K562 (cell line): ENCODE data around the gene CNBD2. TPM values are rescaled to one million over a fixed set of nuclear protein-coding genes. Genes with fewer than 3 reads are reported as not detected.

ENCODE experiments used
- ATAC-seq: fragments of 200-7000 bp; cut with Tn5 transposase; 3 replicates; pipeline ENCODE4 v1.9.1; 2020; ENCODE audit warnings: moderate library complexity
- BruUV-seq: library from RNA; stranded (reverse); fragments of 400-500 nt; replicated peaks from 2 replicates; lab custom pipeline; 2021; lab: Mats Ljungman, UMichigan
- CTCF ChIA-PET: fragments of 300-600 bp; formaldehyde crosslinking; extraction: SDS; loops from one replicate; lab custom pipeline; 2021; ENCODE audit warnings: low intra/inter-chr PET ratio; lab: Yijun Ruan, JAX
- POLR2A ChIA-PET: fragments of 300-600, 350-650 bp; sonication (Branson Sonifier 250); formaldehyde crosslinking; extraction: SDS; loops from one replicate; lab custom pipeline; 2021; ENCODE audit warnings: antibody characterized with exemption, inconsistent platforms; lab: Yijun Ruan, JAX
- DNase-seq, 4 experiments: peaks; one replicate each; pipeline versions ENCODE4 v3.0.0 to v3.0.0-alpha.2; 2011 to 2018; ENCODE audit warnings: low spot score in 3 of 4, mixed read lengths in 3 of 4; ENCODE audit errors: extremely low read depth in 1 of 4
- FAIRE-seq: peaks from 2 replicates; lab custom pipeline; 2011; peaks lifted over from hg19 to GRCh38; lab: Jason Lieb, UNC
- H2AFZ ChIP-seq: 2 replicates; pipeline ENCODE4 v1.6.0; 2011; ENCODE audit warnings: low read depth, low read length, control low read depth, inconsistent platforms
- H3K27ac ChIP-seq: fragments of 200-600 bp; 3 replicates; pipeline ENCODE4 v1.8.0; 2011; ENCODE audit warnings: low read depth, mild to moderate bottlenecking, control low read depth, inconsistent platforms, low read length, moderate library complexity, mixed read lengths; ENCODE audit errors: extremely low read depth
- H3K27me3 ChIP-seq, 2 experiments: fragments of 300-600 bp in 1 of 2; 2 replicates in 1 of 2; 3 replicates in 1 of 2; pipeline versions ENCODE4 v1.6.0 to v1.8.0; 2011; ENCODE audit warnings: inconsistent platforms in 2 of 2, low read length in 2 of 2, mild to moderate bottlenecking in 1 of 2, mixed read lengths in 1 of 2, moderate library complexity in 1 of 2; ENCODE audit not compliant: control insufficient read depth in 2 of 2, insufficient read depth in 2 of 2
- H3K36me3 ChIP-seq: fragments of 300-600 bp; 3 replicates; pipeline ENCODE4 v1.8.0; 2011; ENCODE audit warnings: mild to moderate bottlenecking, low read length, inconsistent platforms; ENCODE audit not compliant: control insufficient read depth, insufficient read depth
- H3K4me1 ChIP-seq, 2 experiments: fragments of 200-600 bp in 1 of 2; replicated peaks in 1 of 2; 2 replicates in 1 of 2; 3 replicates in 1 of 2; pipeline versions ENCODE4 v1.5.1 to v1.8.0; 2011; ENCODE audit warnings: inconsistent platforms in 2 of 2, low read length in 2 of 2, mild to moderate bottlenecking in 1 of 2, mixed read lengths in 1 of 2, moderate library complexity in 1 of 2; ENCODE audit not compliant: control insufficient read depth in 2 of 2, insufficient read depth in 2 of 2
- H3K4me2 ChIP-seq: 2 replicates; pipeline ENCODE4 v1.6.1; 2011; ENCODE audit warnings: low read length, control low read depth, inconsistent platforms, mixed read lengths; ENCODE audit not compliant: insufficient read depth
- H3K4me3 ChIP-seq: fragments of 200-600 bp; sonication (generic), shearing (Covaris generic); 2 replicates; pipeline ENCODE4 v1.5.1; 2016; ENCODE audit warnings: control low read depth, inconsistent platforms
- H3K79me2 ChIP-seq: fragments of 200-600 bp; 3 replicates; pipeline ENCODE4 v1.8.0; 2011; ENCODE audit warnings: low read length, inconsistent platforms; ENCODE audit not compliant: control insufficient read depth, insufficient read depth
- H3K9ac ChIP-seq, 2 experiments: 2 replicates each; pipeline versions ENCODE4 v1.6.0 to v1.6.1; 2011; ENCODE audit warnings: low read depth in 2 of 2, low read length in 2 of 2, control low read depth in 1 of 2, inconsistent platforms in 1 of 2, mild to moderate bottlenecking in 1 of 2, mixed read lengths in 1 of 2; ENCODE audit not compliant: insufficient read depth in 1 of 2
- H3K9me1 ChIP-seq: one replicate; pipeline ENCODE4 v1.6.0; 2011; ENCODE audit warnings: inconsistent platforms, mild to moderate bottlenecking, low read length, moderate library complexity; ENCODE audit not compliant: control insufficient read depth, insufficient read depth
- H3K9me3 ChIP-seq: replicated peaks from 2 replicates; pipeline ENCODE4 v1.5.1; 2011; ENCODE audit warnings: low read depth, low read length, inconsistent platforms; ENCODE audit not compliant: control insufficient read depth, insufficient read depth
- H4K20me1 ChIP-seq: replicated peaks from 2 replicates; pipeline ENCODE4 v1.6.1; 2011; ENCODE audit warnings: low read length, inconsistent platforms, mixed read lengths; ENCODE audit not compliant: control insufficient read depth, insufficient read depth
- ATF3 ChIP-seq, 2 experiments: fragments of 450-650 bp in 1 of 2; sonication (generic) in 1 of 2; formaldehyde crosslinking in 1 of 2; IDR thresholded peaks in 1 of 2; conservative IDR thresholded peaks in 1 of 2; 2 replicates each; pipeline versions ENCODE4 v1.6.1 to v1.8.1; 2016 to 2023; ENCODE audit warnings: mild to moderate bottlenecking in 2 of 2, moderate library complexity in 2 of 2, inconsistent platforms in 1 of 2, missing genetic modification reagents in 1 of 2
- CREB5 ChIP-seq: fragments of 250-450 bp; sonication (Bioruptor Pico); IDR thresholded peaks from 2 replicates; pipeline ENCODE4 v1.5.0; 2020; ENCODE audit warnings: mild to moderate bottlenecking
- CUX1 ChIP-seq: fragments of 200-800 bp; sonication (Bioruptor generic); IDR thresholded peaks from 2 replicates; pipeline ENCODE4 v1.6.1; 2016; ENCODE audit warnings: missing genetic modification characterization, missing compliant biosample characterization
- FOXJ2 ChIP-seq: fragments of 200-800 bp; sonication (Bioruptor generic); IDR thresholded peaks from 2 replicates; pipeline ENCODE4 v1.6.1; 2016; ENCODE audit warnings: missing genetic modification characterization, missing compliant biosample characterization
- GMEB1 ChIP-seq: fragments of 250-450 bp; sonication (Bioruptor Pico); IDR thresholded peaks from 2 replicates; pipeline ENCODE4 v1.4.0; 2020; ENCODE audit warnings: mild to moderate bottlenecking
- KDM1A ChIP-seq, 2 experiments: fragments of 450-650 bp; IDR thresholded peaks; 2 replicates each; pipeline ENCODE4 v1.6.1; 2016; ENCODE audit warnings: mild to moderate bottlenecking in 2 of 2
- MAFG ChIP-seq: fragments of 450-650 bp; conservative IDR thresholded peaks from 2 replicates; pipeline ENCODE4 v1.6.1; 2016; ENCODE audit warnings: missing genetic modification characterization, missing compliant biosample characterization
- SMARCA4 ChIP-seq: fragments of 450-650 bp; IDR thresholded peaks from 2 replicates; pipeline ENCODE4 v1.6.1; 2016
- WGBS: fragments of 100-300 bp; shearing (Covaris generic); methylation state at CpG from one replicate; pipeline ENCODE4 v1.1.6; 2016; ENCODE audit warnings: low coverage, mixed read lengths; ENCODE audit not compliant: insufficient coverage; ENCODE audit errors: missing lambda C conversion rate; 5-methylcytosine and 5-hydroxymethylcytosine counted together
- in situ Hi-C: fragments of 300-500 bp; cut with MboI; formaldehyde crosslinking; loops from 4 replicates; pipeline ENCODE4 v1.15.0; 2018; ENCODE audit warnings: inconsistent platforms, mixed read lengths
- intact Hi-C: fragments of 100-400 bp; cut with micrococcal nuclease; formaldehyde crosslinking; loops from 2 replicates; pipeline ENCODE4 v1.14.2; 2022
- polyA plus RNA-seq, 8 experiments: library from polyadenylated mRNA; depleted of rRNA in 4 of 8; stranded (reverse) in 5 of 8; unstranded in 3 of 8; fragments of >200 nt; fragmentation: Nextera tagmentation in 2 of 8; fragmentation: Illumina TruSeq in 1 of 8; extraction: Ambion mirVana in 2 of 8; extraction: Trizol in 1 of 8; gene quantifications; 2 replicates each; pipeline versions ENCODE4 v1.2.1 to v1.2.3, GENCODE V29; 2011 to 2014; ENCODE audit warnings: inconsistent platforms in 1 of 8, missing spikeins in 1 of 8
- total RNA-seq, 7 experiments: library from RNA; depleted of rRNA in 6 of 7; stranded (reverse); fragments of >200 nt in 6 of 7; fragmentation: Illumina TruSeq in 2 of 7; extraction: Trizol in 2 of 7; gene quantifications; 2 replicates each; pipeline versions ENCODE4 v1.2.1 to v1.2.3, GENCODE V29; 2011 to 2021; ENCODE audit warnings: low replicate concordance in 1 of 7
- TF ChIP-seq, protein P1 (sequence below): sonication (generic); formaldehyde crosslinking; IDR thresholded peaks from 2 replicates; pipeline ENCODE4 v1.8.1; 2023; ENCODE audit warnings: mild to moderate bottlenecking, missing genetic modification reagents, moderate library complexity

CNBD2 gene
- total and polyA plus RNA-seq, 9 of the 15 experiments (the other 6 are each of a cell fraction or from before 2014, with no cell fraction given): 3.2 to 17.5 (median 5.3) TPM

- no peak for TF ChIP-seq CUX1
- TF ChIP-seq, all 486 proteins: peak for 2
These were observed 67.4 kb downstream of the CNBD2 start (continued) for GRCh38 chr20:36035745-36036144.

GRCh38 chr20:36036688-36037087 is 68.3 kb downstream of the CNBD2 start:
- POLR2A ChIA-PET: no interaction called here
- H3K4me3 ChIP-seq: no peak overlapping the region
- CTCF ChIA-PET: no interaction called here
- in situ Hi-C loops: no loop called here
- no peaks in the 10 kb centered on the region for H3K36me3 ChIP-seq
- no peaks in the 10 kb centered on the region; the same call in 1 of the 2 replicates for H4K20me1 ChIP-seq
- no peaks in the 10 kb centered on the region; the same call in 1 of the 2 replicates for H3K9me3 ChIP-seq
- no peak overlapping the region for H3K27ac ChIP-seq
- H3K9ac ChIP-seq: 0 out of 4 replicates have a peak overlapping the region, but pooled peaks of 1 of the 2 experiments have one; percentile 18
- intact Hi-C loops: no loop called here
- H3K4me2 ChIP-seq: peak overlapping the region; percentile 13; the same call in 1 of the 2 replicates
- H3K79me2 ChIP-seq: no peaks in the 10 kb centered on the region
- no peaks in the 10 kb centered on the region for H3K27me3 ChIP-seq
- DNase-seq (peak in 2 of 4 experiments; percentile 51 to 58), ATAC-seq (peak; percentile 56), FAIRE-seq (peak; percentile 54)
- H3K9me1 ChIP-seq: no peaks in the 10 kb centered on the region
- no peak overlapping the region for H2AFZ ChIP-seq
- no TSS peak for BruUV-seq
- WGBS: 17% methylated on average over 2 of the region's 3 CpGs
- peaks cover 16 to 25% of the 10 kb centered on the region in 2 experiments for H3K4me1 ChIP-seq
- no peak for TF ChIP-seq ATF3 (IDR thresholded peaks at IDR 0.05)
- TF ChIP-seq ATF3 (CRISPR knock-in tag; conservative IDR thresholded peaks at IDR 0.05): no peak
- TF ChIP-seq FOXJ2 (tag): no peak
- TF ChIP-seq SMARCA4: peak; percentile 29; the same call in 1 of the 2 replicates
- peak in 1 of 2 experiments; percentile 62; a peak in 3 of 4 replicates for TF ChIP-seq KDM1A (IDR thresholded peaks at IDR 0.05)
- TF ChIP-seq GMEB1 (CRISPR knock-in tag): no peak
- TF ChIP-seq, protein P1, sequence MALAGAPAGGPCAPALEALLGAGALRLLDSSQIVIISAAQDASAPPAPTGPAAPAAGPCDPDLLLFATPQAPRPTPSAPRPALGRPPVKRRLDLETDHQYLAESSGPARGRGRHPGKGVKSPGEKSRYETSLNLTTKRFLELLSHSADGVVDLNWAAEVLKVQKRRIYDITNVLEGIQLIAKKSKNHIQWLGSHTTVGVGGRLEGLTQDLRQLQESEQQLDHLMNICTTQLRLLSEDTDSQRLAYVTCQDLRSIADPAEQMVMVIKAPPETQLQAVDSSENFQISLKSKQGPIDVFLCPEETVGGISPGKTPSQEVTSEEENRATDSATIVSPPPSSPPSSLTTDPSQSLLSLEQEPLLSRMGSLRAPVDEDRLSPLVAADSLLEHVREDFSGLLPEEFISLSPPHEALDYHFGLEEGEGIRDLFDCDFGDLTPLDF (CRISPR knock-in tag): no peak
- peak; percentile 84 for TF ChIP-seq MAFG (tag)
- no peak for TF ChIP-seq CREB5 (CRISPR knock-in tag)
